C4-2B (cell line): ENCODE results near the gene GJC1.

ENCODE experiments used
- ZFX ChIP-seq: fragments of 450-650 bp; IDR thresholded peaks from 2 replicates; pipeline ENCODE4 v1.6.1; 2017
- TF ChIP-seq, protein P1 (sequence below): fragments of 450-650 bp; conservative IDR thresholded peaks from 2 replicates; pipeline ENCODE4 v1.5.1; 2017; ENCODE audit warnings: mild to moderate bottlenecking

DNA sequence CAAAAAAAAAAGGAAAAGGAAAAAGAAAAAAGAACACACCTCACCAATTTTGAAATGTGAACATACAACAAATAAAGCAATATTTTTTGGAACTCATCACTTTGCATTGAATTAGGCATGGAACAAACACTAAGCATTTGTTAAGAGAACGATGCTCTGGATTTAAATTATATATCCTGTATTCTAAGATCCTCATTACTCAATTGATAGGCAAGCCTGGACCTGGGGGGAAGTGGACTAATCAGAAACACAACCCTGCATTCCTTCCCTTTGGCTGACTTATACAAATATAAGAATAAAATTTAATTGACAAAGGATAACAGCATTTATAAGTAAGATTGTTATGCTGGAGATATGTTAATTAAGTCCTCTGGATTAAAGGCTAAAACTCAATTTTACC is 2.2 kb downstream of the GJC1 start:
- TF ChIP-seq, protein P1, sequence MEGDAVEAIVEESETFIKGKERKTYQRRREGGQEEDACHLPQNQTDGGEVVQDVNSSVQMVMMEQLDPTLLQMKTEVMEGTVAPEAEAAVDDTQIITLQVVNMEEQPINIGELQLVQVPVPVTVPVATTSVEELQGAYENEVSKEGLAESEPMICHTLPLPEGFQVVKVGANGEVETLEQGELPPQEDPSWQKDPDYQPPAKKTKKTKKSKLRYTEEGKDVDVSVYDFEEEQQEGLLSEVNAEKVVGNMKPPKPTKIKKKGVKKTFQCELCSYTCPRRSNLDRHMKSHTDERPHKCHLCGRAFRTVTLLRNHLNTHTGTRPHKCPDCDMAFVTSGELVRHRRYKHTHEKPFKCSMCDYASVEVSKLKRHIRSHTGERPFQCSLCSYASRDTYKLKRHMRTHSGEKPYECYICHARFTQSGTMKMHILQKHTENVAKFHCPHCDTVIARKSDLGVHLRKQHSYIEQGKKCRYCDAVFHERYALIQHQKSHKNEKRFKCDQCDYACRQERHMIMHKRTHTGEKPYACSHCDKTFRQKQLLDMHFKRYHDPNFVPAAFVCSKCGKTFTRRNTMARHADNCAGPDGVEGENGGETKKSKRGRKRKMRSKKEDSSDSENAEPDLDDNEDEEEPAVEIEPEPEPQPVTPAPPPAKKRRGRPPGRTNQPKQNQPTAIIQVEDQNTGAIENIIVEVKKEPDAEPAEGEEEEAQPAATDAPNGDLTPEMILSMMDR: no peak
- no peak for TF ChIP-seq ZFX
